ENCODE measurements around the gene S100A7.

S100A7 gene

GRCh38 chr1:153498746-153499145 is 38.3 kb upstream of the S100A7 start:
- Histone ChIP-seq H4K8ac (ENCODE audit: low read depth, low read length) (no peak overlapping the region), H2AK5ac (ENCODE audit: low read depth, low read length) (no peak overlapping the region), H3K18ac (ENCODE audit: low read length) (no peak overlapping the region), H3K9ac (ENCODE audit: low read depth, low read length, poor library complexity) (no peak overlapping the region), H3K14ac (ENCODE audit: low read length) (no peak overlapping the region), H2AFZ (ENCODE audit: low read length) (no peak overlapping the region), H2BK15ac (ENCODE audit: low read length) (no peak overlapping the region), H3K9me3 (replicated peaks in 1 of 2; ENCODE audit: control insufficient read depth in 2 of 2, insufficient read depth in 1 of 2, low read depth in 1 of 2, low read length in 2 of 2) (no peaks in the 10 kb centered on the region), H3K79me1 (ENCODE audit: low read depth, low read length) (no peaks in the 10 kb centered on the region), H3K4me3 (ENCODE audit: low read length in 2 of 2) (no peak overlapping the region), H4K91ac (ENCODE audit: low read depth, low read length, poor library complexity) (no peak overlapping the region), H3K4me2 (ENCODE audit: insufficient read depth, low read length, poor library complexity, severe bottlenecking) (no peak overlapping the region), H3K36me3 (replicated peaks in 1 of 2; ENCODE audit: control insufficient read depth in 2 of 2, insufficient read depth in 2 of 2, low read length in 2 of 2) (no peaks in the 10 kb centered on the region), H3K4ac (ENCODE audit: low read length) (no peak overlapping the region), H2BK120ac (ENCODE audit: low read depth, low read length) (no peak overlapping the region), H3K27ac (replicated peaks; ENCODE audit: low read length) (no peak overlapping the region), H2BK5ac (ENCODE audit: low read length) (no peak overlapping the region), H3K4me1 (ENCODE audit: control insufficient read depth in 2 of 2, insufficient read depth in 1 of 2, low read depth in 1 of 2, low read length in 2 of 2) (no peaks in the 10 kb centered on the region), H3K23ac (ENCODE audit: low read depth, low read length, poor library complexity) (no peak overlapping the region), H3K27me3 (ENCODE audit: control insufficient read depth in 3 of 3, insufficient read depth in 3 of 3, low read depth in 1 of 3, low read length in 3 of 3) (peaks cover 0 to 9% (median 0%) of the 10 kb centered on the region in 3 experiments), H2BK12ac (ENCODE audit: low read length) (no peak overlapping the region)
- no peak for DNase-seq (ENCODE audit: low spot score)
- WGBS, 2 donors (ENCODE audit: extremely low coverage in 2 of 2, insufficient read length in 2 of 2, insufficient replicate concordance in 1 of 2): no CpG with 5 or more reads among the region's 2 CpGs

GRCh38 chr1:153495536-153495935 is 35.1 kb upstream of the S100A7 start:
- peaks cover 0 to 1% of the 10 kb centered on the region in 2 donors for H3K9me3 ChIP-seq (replicated peaks in 1 of 2; ENCODE audit: control insufficient read depth in 2 of 2, insufficient read depth in 1 of 2, low read depth in 1 of 2, low read length in 2 of 2)
- no peak overlapping the region for H3K4ac ChIP-seq (ENCODE audit: low read length)
- no peak overlapping the region for H3K27ac ChIP-seq (replicated peaks; ENCODE audit: low read length)
- no peak overlapping the region for H3K4me3 ChIP-seq (ENCODE audit: low read length in 2 of 2)
- no peak overlapping the region for H2BK12ac ChIP-seq (ENCODE audit: low read length)
- H4K91ac ChIP-seq (ENCODE audit: low read depth, low read length, poor library complexity): no peak overlapping the region
- no peak overlapping the region for H2AFZ ChIP-seq (ENCODE audit: low read length)
- H2BK5ac ChIP-seq (ENCODE audit: low read length): no peak overlapping the region
- DNase-seq (ENCODE audit: low spot score): no peak
- H4K8ac ChIP-seq (ENCODE audit: low read depth, low read length): peak overlapping the region; percentile 52
- no peaks in the 10 kb centered on the region for H3K79me1 ChIP-seq (ENCODE audit: low read depth, low read length)
- no peaks in the 10 kb centered on the region for H3K36me3 ChIP-seq (replicated peaks in 1 of 2; ENCODE audit: control insufficient read depth in 2 of 2, insufficient read depth in 2 of 2, low read length in 2 of 2)
- H2BK120ac ChIP-seq (ENCODE audit: low read depth, low read length): no peak overlapping the region
- H3K18ac ChIP-seq (ENCODE audit: low read length): no peak overlapping the region
- H3K14ac ChIP-seq (ENCODE audit: low read length): no peak overlapping the region
- peaks cover 0 to 2% of the 10 kb centered on the region in 2 donors for H3K4me1 ChIP-seq (ENCODE audit: control insufficient read depth in 2 of 2, insufficient read depth in 1 of 2, low read depth in 1 of 2, low read length in 2 of 2)
- peak overlapping the region; percentile 49 for H2BK15ac ChIP-seq (ENCODE audit: low read length)
- no peak overlapping the region for H2AK5ac ChIP-seq (ENCODE audit: low read depth, low read length)
- peaks cover 0 to 16% (median 0%) of the 10 kb centered on the region in 3 experiments for H3K27me3 ChIP-seq (ENCODE audit: control insufficient read depth in 3 of 3, insufficient read depth in 3 of 3, low read depth in 1 of 3, low read length in 3 of 3)
- no peak overlapping the region for H3K9ac ChIP-seq (ENCODE audit: low read depth, low read length, poor library complexity)
- H3K4me2 ChIP-seq (ENCODE audit: insufficient read depth, low read length, poor library complexity, severe bottlenecking): no peak overlapping the region
- H3K23ac ChIP-seq (ENCODE audit: low read depth, low read length, poor library complexity): no peak overlapping the region
- no CpG with 5 or more reads among the region's 6 CpGs for WGBS, 2 donors (ENCODE audit: extremely low coverage in 2 of 2, insufficient read length in 2 of 2, insufficient replicate concordance in 1 of 2)

- no peak overlapping the region for H4K8ac ChIP-seq (ENCODE audit: low read depth, low read length)
- H3K18ac ChIP-seq (ENCODE audit: low read length): no peak overlapping the region
- DNase-seq (ENCODE audit: low spot score): peak; percentile 84
- H2BK5ac ChIP-seq (ENCODE audit: low read length): no peak overlapping the region
- no peak overlapping the region for H2BK120ac ChIP-seq (ENCODE audit: low read depth, low read length)
- H3K4me1 ChIP-seq (ENCODE audit: control insufficient read depth in 2 of 2, insufficient read depth in 1 of 2, low read depth in 1 of 2, low read length in 2 of 2): peaks cover 0 to 5% of the 10 kb centered on the region in 2 donors
- no peak overlapping the region for H3K4me3 ChIP-seq (ENCODE audit: low read length in 2 of 2)
- H4K91ac ChIP-seq (ENCODE audit: low read depth, low read length, poor library complexity): no peak overlapping the region
- no peak overlapping the region for H2BK12ac ChIP-seq (ENCODE audit: low read length)
- no CpG with 5 or more reads among the region's 6 CpGs for WGBS, 2 donors (ENCODE audit: extremely low coverage in 2 of 2, insufficient read length in 2 of 2, insufficient replicate concordance in 1 of 2)
- no peak overlapping the region for H3K23ac ChIP-seq (ENCODE audit: low read depth, low read length, poor library complexity)
- H3K27me3 ChIP-seq (ENCODE audit: control insufficient read depth in 3 of 3, insufficient read depth in 3 of 3, low read depth in 1 of 3, low read length in 3 of 3): peaks cover 0 to 14% (median 0%) of the 10 kb centered on the region in 3 experiments
- H3K36me3 ChIP-seq (replicated peaks in 1 of 2; ENCODE audit: control insufficient read depth in 2 of 2, insufficient read depth in 2 of 2, low read length in 2 of 2): no peaks in the 10 kb centered on the region
- H3K4ac ChIP-seq (ENCODE audit: low read length): no peak overlapping the region
- no peak overlapping the region for H3K9ac ChIP-seq (ENCODE audit: low read depth, low read length, poor library complexity)
- H2BK15ac ChIP-seq (ENCODE audit: low read length): no peak overlapping the region
- H2AK5ac ChIP-seq (ENCODE audit: low read depth, low read length): no peak overlapping the region
- no peak overlapping the region for H2AFZ ChIP-seq (ENCODE audit: low read length)
- H3K27ac ChIP-seq (replicated peaks; ENCODE audit: low read length): no peak overlapping the region
- H3K4me2 ChIP-seq (ENCODE audit: insufficient read depth, low read length, poor library complexity, severe bottlenecking): no peak overlapping the region
- no peaks in the 10 kb centered on the region for H3K79me1 ChIP-seq (ENCODE audit: low read depth, low read length)
- peaks cover 0 to 1% of the 10 kb centered on the region in 2 donors for H3K9me3 ChIP-seq (replicated peaks in 1 of 2; ENCODE audit: control insufficient read depth in 2 of 2, insufficient read depth in 1 of 2, low read depth in 1 of 2, low read length in 2 of 2)
- no peak overlapping the region for H3K14ac ChIP-seq (ENCODE audit: low read length)
These were observed 34.6 kb upstream of the S100A7 start for GRCh38 chr1:153494976-153495535.

GRCh38 chr1:153493343-153493960 is 33.0 kb upstream of the S100A7 start:
- Histone ChIP-seq H2BK12ac (ENCODE audit: low read length) (no peak overlapping the region), H3K4me3 (ENCODE audit: low read length in 2 of 2) (no peak overlapping the region), H4K8ac (ENCODE audit: low read depth, low read length) (no peak overlapping the region), H2AFZ (ENCODE audit: low read length) (no peak overlapping the region), H3K27me3 (ENCODE audit: control insufficient read depth in 3 of 3, insufficient read depth in 3 of 3, low read depth in 1 of 3, low read length in 3 of 3) (peaks cover 0 to 7% (median 0%) of the 10 kb centered on the region in 3 experiments), H3K27ac (replicated peaks; ENCODE audit: low read length) (no peak overlapping the region), H3K4ac (ENCODE audit: low read length) (no peak overlapping the region), H3K79me1 (ENCODE audit: low read depth, low read length) (no peaks in the 10 kb centered on the region), H2BK5ac (ENCODE audit: low read length) (no peak overlapping the region), H3K14ac (ENCODE audit: low read length) (no peak overlapping the region), H2AK5ac (ENCODE audit: low read depth, low read length) (no peak overlapping the region), H2BK15ac (ENCODE audit: low read length) (no peak overlapping the region), H3K36me3 (replicated peaks in 1 of 2; ENCODE audit: control insufficient read depth in 2 of 2, insufficient read depth in 2 of 2, low read length in 2 of 2) (no peaks in the 10 kb centered on the region), H2BK120ac (ENCODE audit: low read depth, low read length) (no peak overlapping the region), H3K9me3 (replicated peaks in 1 of 2; ENCODE audit: control insufficient read depth in 2 of 2, insufficient read depth in 1 of 2, low read depth in 1 of 2, low read length in 2 of 2) (peaks cover 0 to 1% of the 10 kb centered on the region in 2 donors), H3K4me2 (ENCODE audit: insufficient read depth, low read length, poor library complexity, severe bottlenecking) (no peak overlapping the region), H3K4me1 (ENCODE audit: control insufficient read depth in 2 of 2, insufficient read depth in 1 of 2, low read depth in 1 of 2, low read length in 2 of 2) (peaks cover 0 to 5% of the 10 kb centered on the region in 2 donors), H3K9ac (ENCODE audit: low read depth, low read length, poor library complexity) (no peak overlapping the region), H3K23ac (ENCODE audit: low read depth, low read length, poor library complexity) (no peak overlapping the region), H4K91ac (ENCODE audit: low read depth, low read length, poor library complexity) (no peak overlapping the region), H3K18ac (ENCODE audit: low read length) (no peak overlapping the region)
- no CpG with 5 or more reads among the region's 6 CpGs for WGBS, 2 donors (ENCODE audit: extremely low coverage in 2 of 2, insufficient read length in 2 of 2, insufficient replicate concordance in 1 of 2)
- DNase-seq (ENCODE audit: low spot score): no peak
